ENCODE data around the gene OR51A4. TPM values are rescaled to one million over a fixed set of nuclear protein-coding genes. Genes with fewer than 3 reads are reported as not detected.

The OR51A4 gene, protein sequence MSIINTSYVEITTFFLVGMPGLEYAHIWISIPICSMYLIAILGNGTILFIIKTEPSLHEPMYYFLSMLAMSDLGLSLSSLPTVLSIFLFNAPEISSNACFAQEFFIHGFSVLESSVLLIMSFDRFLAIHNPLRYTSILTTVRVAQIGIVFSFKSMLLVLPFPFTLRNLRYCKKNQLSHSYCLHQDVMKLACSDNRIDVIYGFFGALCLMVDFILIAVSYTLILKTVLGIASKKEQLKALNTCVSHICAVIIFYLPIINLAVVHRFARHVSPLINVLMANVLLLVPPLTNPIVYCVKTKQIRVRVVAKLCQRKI
- total RNA-seq (not detected), polyA plus RNA-seq (not detected), total RNA-seq (not detected)

DNA sequence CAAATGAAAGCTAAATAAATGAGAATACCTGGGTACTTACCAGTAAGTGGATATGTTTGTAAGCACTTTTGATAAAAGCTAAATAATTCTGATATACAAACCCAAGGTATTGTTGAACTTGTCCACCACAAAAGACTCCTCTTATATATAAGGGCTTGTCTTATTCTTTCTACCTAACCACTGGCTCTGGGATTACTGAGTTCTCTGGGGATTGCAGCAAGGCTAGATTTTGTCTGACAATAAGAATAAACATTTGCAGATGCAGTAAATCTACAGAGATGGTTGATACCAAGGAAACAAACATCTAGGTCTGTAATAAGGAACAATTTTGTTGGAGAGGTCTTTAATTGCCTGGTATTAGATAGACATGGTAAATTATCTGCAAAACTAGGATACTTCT is at the start of gene OR51A4:
OR51A4 (minus strand) TSS at position 101 of the 400 bp plus-strand sequence. CDS start 505 bp downstream, outside the sequence.
- POLR2A ChIA-PET: no interaction called here
- Histone ChIP-seq H3K4me1 (ENCODE audit: control insufficient read depth in 2 of 2, insufficient read depth in 2 of 2, low read length in 2 of 2) (no peaks in the 10 kb centered on the region), H3K27ac (ENCODE audit: low read depth, low read length) (no peak within 1 kb of the TSS), H3K9me3 (ENCODE audit: control insufficient read depth in 2 of 3, low read length in 3 of 3) (no peaks in the 10 kb centered on the region), H3K4me3 (ENCODE audit: low read length) (no peak within 1 kb of the TSS), H3K27me3 (ENCODE audit: control insufficient read depth in 2 of 2, insufficient read depth in 2 of 2, low read length in 2 of 2) (no peaks in the 10 kb centered on the region), H3K36me3 (ENCODE audit: control insufficient read depth in 2 of 3, insufficient read depth in 3 of 3, low read length in 3 of 3) (no peaks in the 10 kb centered on the region)
- ATAC-seq (no peak), DNase-seq (no peak)
- H3K27ac Mint-ChIP-seq: no peak within 1 kb of the TSS
- no peaks in the 10 kb centered on the region for H3K36me3 Mint-ChIP-seq
- H3K4me1 Mint-ChIP-seq: no peaks in the 10 kb centered on the region
- CTCF ChIA-PET: no interaction called here
- H3K4me3 Mint-ChIP-seq: no peak within 1 kb of the TSS
- intact Hi-C loops (cut with micrococcal nuclease): no loop called here
- H3K9me3 Mint-ChIP-seq: peaks cover 0 to 2% (median 0%) of the 10 kb centered on the region in 11 donors
- peaks cover 0 to 15% (median 4%) of the 10 kb centered on the region in 5 donors for H3K27me3 Mint-ChIP-seq

DNA sequence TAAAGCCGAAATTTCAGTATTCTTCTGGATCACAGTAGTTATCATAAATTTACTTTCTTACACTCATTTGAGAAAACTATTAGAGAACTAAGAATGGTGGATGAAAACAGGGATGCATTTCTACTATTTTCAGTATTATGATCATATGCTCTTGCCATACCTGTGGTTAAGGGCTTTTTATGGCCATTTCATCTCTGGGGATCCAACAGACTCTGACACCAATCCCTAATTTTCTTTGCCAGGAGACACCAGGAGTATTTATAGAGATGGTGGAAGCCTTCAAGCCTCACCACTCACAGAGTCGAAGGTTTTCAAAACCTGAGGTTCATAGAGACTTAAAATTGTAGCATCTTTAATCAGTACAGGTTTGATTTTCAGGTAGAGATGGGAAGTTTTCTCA is 47.1 kb upstream of the OR51A4 start, which contains the start of gene OR51L1:
OR51L1 (plus strand) TSS at position 301 of the 400 bp plus-strand sequence. CDS start 4,132 bp downstream, outside the sequence.
- H3K36me3 ChIP-seq (ENCODE audit: control insufficient read depth in 2 of 3, insufficient read depth in 3 of 3, low read length in 3 of 3): no peaks in the 10 kb centered on the region
- no peaks in the 10 kb centered on the region for H3K27me3 ChIP-seq (ENCODE audit: control insufficient read depth in 2 of 2, insufficient read depth in 2 of 2, low read length in 2 of 2)
- no peak for DNase-seq
- Mint-ChIP-seq H3K4me3 (no peak within 1 kb of the TSS), H3K27ac (no peak within 1 kb of the TSS), H3K4me1 (no peaks in the 10 kb centered on the region), H3K9me3 (no peaks in the 10 kb centered on the region), H3K27me3 (peaks cover 0 to 12% (median 0%) of the 10 kb centered on the region in 5 donors), H3K36me3 (no peaks in the 10 kb centered on the region)
- no peaks in the 10 kb centered on the region for H3K4me1 ChIP-seq (ENCODE audit: control insufficient read depth in 2 of 2, insufficient read depth in 2 of 2, low read length in 2 of 2)
- no peak within 1 kb of the TSS for H3K27ac ChIP-seq (ENCODE audit: low read depth, low read length)
- ChIA-PET POLR2A (no interaction called here), CTCF (no interaction called here)
- H3K9me3 ChIP-seq (ENCODE audit: control insufficient read depth in 2 of 3, low read length in 3 of 3): no peaks in the 10 kb centered on the region
- ATAC-seq: no peak
- no peak within 1 kb of the TSS for H3K4me3 ChIP-seq (ENCODE audit: low read length)
- intact Hi-C loops (cut with micrococcal nuclease): no loop called here

DNA sequence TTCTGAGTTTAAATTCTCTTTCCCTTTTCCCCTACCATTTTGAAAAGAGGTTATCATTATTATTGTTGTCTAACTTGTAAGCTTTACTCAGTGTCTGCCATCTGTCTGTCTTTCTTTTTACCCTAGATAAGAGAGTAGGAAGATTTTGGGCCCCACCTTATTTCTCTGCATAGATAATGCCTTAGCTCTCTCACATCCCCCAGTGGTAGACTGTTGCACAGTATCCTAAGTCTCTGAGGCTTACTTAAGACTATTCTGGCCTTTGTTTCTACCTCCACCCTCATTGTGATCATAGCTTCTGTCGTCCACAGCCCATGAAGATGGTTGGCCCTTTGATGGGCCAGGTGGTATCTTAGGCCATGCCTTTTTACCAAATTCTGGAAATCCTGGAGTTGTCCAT is 43.7 kb upstream of the OR51A4 start:
- no peak overlapping the region for H3K27ac Mint-ChIP-seq
- no peaks in the 10 kb centered on the region for H3K36me3 Mint-ChIP-seq
- H3K4me3 ChIP-seq (ENCODE audit: low read length): no peak overlapping the region
- no peaks in the 10 kb centered on the region for H3K9me3 ChIP-seq (ENCODE audit: control insufficient read depth in 2 of 3, low read length in 3 of 3)
- no peak for ATAC-seq
- no peak for DNase-seq
- H3K4me1 ChIP-seq (ENCODE audit: control insufficient read depth in 2 of 2, insufficient read depth in 2 of 2, low read length in 2 of 2): no peaks in the 10 kb centered on the region
- no peaks in the 10 kb centered on the region for H3K27me3 ChIP-seq (ENCODE audit: control insufficient read depth in 2 of 2, insufficient read depth in 2 of 2, low read length in 2 of 2)
- CTCF ChIA-PET: no interaction called here
- H3K27me3 Mint-ChIP-seq: peaks cover 0 to 15% (median 0%) of the 10 kb centered on the region in 5 donors
- intact Hi-C loops (cut with micrococcal nuclease): no loop called here
- H3K4me1 Mint-ChIP-seq: no peaks in the 10 kb centered on the region
- no peak overlapping the region for H3K27ac ChIP-seq (ENCODE audit: low read depth, low read length)
- POLR2A ChIA-PET: no interaction called here
- no peaks in the 10 kb centered on the region for H3K36me3 ChIP-seq (ENCODE audit: control insufficient read depth in 2 of 3, insufficient read depth in 3 of 3, low read length in 3 of 3)
- peaks cover 0 to 2% (median 0%) of the 10 kb centered on the region in 11 donors for H3K9me3 Mint-ChIP-seq
- no peak overlapping the region for H3K4me3 Mint-ChIP-seq

DNA sequence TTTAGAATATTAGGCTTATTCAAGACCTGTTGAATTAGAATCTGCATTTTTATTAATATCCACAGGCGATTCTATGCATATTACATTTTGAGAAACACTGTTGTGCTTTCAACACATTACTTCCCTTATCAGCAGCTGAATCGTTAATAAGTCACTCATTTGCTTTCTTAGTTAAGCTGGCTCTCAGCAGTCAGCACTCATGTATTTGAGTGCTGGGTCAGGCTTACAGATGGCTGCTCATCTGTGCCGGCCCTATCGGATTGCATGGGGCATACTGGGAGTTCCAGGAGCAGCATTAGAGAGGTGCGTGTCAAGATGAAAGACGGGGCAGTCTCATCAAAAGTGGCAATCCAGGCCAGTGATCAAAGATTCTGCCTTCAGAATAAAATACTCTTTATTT is 36.4 kb upstream of the OR51A4 start:
- Mint-ChIP-seq H3K36me3 (no peaks in the 10 kb centered on the region), H3K4me1 (no peaks in the 10 kb centered on the region), H3K27ac (no peak overlapping the region), H3K27me3 (peaks cover 0 to 5% (median 0%) of the 10 kb centered on the region in 5 donors), H3K4me3 (no peak overlapping the region), H3K9me3 (peaks cover 0 to 2% (median 0%) of the 10 kb centered on the region in 11 donors)
- Histone ChIP-seq H3K9me3 (ENCODE audit: control insufficient read depth in 2 of 3, low read length in 3 of 3) (no peaks in the 10 kb centered on the region), H3K4me1 (ENCODE audit: control insufficient read depth in 2 of 2, insufficient read depth in 2 of 2, low read length in 2 of 2) (no peaks in the 10 kb centered on the region), H3K27ac (ENCODE audit: low read depth, low read length) (no peak overlapping the region), H3K36me3 (ENCODE audit: control insufficient read depth in 2 of 3, insufficient read depth in 3 of 3, low read length in 3 of 3) (no peaks in the 10 kb centered on the region), H3K27me3 (ENCODE audit: control insufficient read depth in 2 of 2, insufficient read depth in 2 of 2, low read length in 2 of 2) (no peaks in the 10 kb centered on the region), H3K4me3 (ENCODE audit: low read length) (no peak overlapping the region)
- intact Hi-C loops (cut with micrococcal nuclease): no loop called here
- no peak for DNase-seq
- CTCF ChIA-PET: no interaction called here
- ATAC-seq: no peak
- POLR2A ChIA-PET: no interaction called here

DNA sequence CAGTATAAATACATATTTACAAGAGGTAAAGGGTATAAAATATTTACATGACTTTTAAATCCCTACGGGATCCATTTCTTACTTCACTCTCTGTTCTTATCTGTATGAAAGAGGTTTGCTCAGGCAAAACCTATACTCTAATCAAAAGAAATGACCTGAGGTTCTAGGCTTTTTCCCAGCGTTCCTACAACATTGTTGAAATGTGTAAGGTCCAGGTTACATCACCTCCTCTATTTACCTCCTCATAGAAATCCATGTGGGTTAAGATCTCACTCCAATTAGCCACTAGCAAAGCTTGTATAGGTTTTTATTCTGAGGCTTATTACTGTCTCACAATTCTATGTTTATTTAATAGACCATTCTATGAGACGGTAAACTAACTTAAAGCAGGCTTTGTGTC is 35.3 kb upstream of the OR51A4 start:
- no peaks in the 10 kb centered on the region for H3K4me1 Mint-ChIP-seq
- H3K36me3 Mint-ChIP-seq: no peaks in the 10 kb centered on the region
- Histone ChIP-seq H3K9me3 (ENCODE audit: control insufficient read depth in 2 of 3, low read length in 3 of 3) (no peaks in the 10 kb centered on the region), H3K27me3 (ENCODE audit: control insufficient read depth in 2 of 2, insufficient read depth in 2 of 2, low read length in 2 of 2) (no peaks in the 10 kb centered on the region), H3K4me1 (ENCODE audit: control insufficient read depth in 2 of 2, insufficient read depth in 2 of 2, low read length in 2 of 2) (no peaks in the 10 kb centered on the region), H3K27ac (ENCODE audit: low read depth, low read length) (no peak overlapping the region), H3K36me3 (ENCODE audit: control insufficient read depth in 2 of 3, insufficient read depth in 3 of 3, low read length in 3 of 3) (no peaks in the 10 kb centered on the region), H3K4me3 (ENCODE audit: low read length) (no peak overlapping the region)
- ChIA-PET CTCF (no interaction called here), POLR2A (no interaction called here)
- H3K9me3 Mint-ChIP-seq: peaks cover 0 to 5% (median 3%) of the 10 kb centered on the region in 11 donors
- intact Hi-C loops (cut with micrococcal nuclease): no loop called here
- H3K27ac Mint-ChIP-seq: no peak overlapping the region
- no peak overlapping the region for H3K4me3 Mint-ChIP-seq
- no peak for ATAC-seq
- H3K27me3 Mint-ChIP-seq: peaks cover 0 to 5% (median 1%) of the 10 kb centered on the region in 5 donors
- no peak for DNase-seq

DNA sequence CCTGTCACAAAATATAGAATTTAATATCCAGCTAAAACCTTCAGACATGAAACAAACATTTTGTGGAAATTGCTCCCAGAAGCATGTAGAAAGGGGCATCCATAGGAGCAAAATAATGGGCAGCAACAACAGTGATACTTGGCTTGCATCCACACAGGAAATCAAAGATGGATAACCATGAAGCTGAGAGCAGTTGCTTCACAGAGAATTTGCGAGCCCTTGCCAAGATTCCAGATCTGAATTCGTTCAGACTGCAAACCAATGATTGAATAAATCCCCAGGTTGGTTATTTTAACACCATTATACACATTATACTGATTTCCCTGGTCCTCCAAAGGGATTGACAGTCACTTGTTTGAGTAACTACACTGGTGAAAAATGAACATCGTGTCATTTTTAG is 31.6 kb upstream of the OR51A4 start:
- POLR2A ChIA-PET: no interaction called here
- H3K27me3 Mint-ChIP-seq: peaks cover 0 to 5% (median 0%) of the 10 kb centered on the region in 5 donors
- H3K36me3 Mint-ChIP-seq: no peaks in the 10 kb centered on the region
- no peaks in the 10 kb centered on the region for H3K27me3 ChIP-seq (ENCODE audit: control insufficient read depth in 2 of 2, insufficient read depth in 2 of 2, low read length in 2 of 2)
- DNase-seq: no peak
- ATAC-seq: no peak
- H3K9me3 Mint-ChIP-seq: peaks cover 0 to 5% (median 3%) of the 10 kb centered on the region in 11 donors
- no peaks in the 10 kb centered on the region for H3K36me3 ChIP-seq (ENCODE audit: control insufficient read depth in 2 of 3, insufficient read depth in 3 of 3, low read length in 3 of 3)
- no peaks in the 10 kb centered on the region for H3K4me1 Mint-ChIP-seq
- H3K4me1 ChIP-seq (ENCODE audit: control insufficient read depth in 2 of 2, insufficient read depth in 2 of 2, low read length in 2 of 2): no peaks in the 10 kb centered on the region
- H3K27ac Mint-ChIP-seq: no peak overlapping the region
- H3K9me3 ChIP-seq (ENCODE audit: control insufficient read depth in 2 of 3, low read length in 3 of 3): no peaks in the 10 kb centered on the region
- CTCF ChIA-PET: no interaction called here
- H3K4me3 ChIP-seq (ENCODE audit: low read length): no peak overlapping the region
- intact Hi-C loops (cut with micrococcal nuclease): no loop called here
- H3K27ac ChIP-seq (ENCODE audit: low read depth, low read length): no peak overlapping the region
- no peak overlapping the region for H3K4me3 Mint-ChIP-seq

DNA sequence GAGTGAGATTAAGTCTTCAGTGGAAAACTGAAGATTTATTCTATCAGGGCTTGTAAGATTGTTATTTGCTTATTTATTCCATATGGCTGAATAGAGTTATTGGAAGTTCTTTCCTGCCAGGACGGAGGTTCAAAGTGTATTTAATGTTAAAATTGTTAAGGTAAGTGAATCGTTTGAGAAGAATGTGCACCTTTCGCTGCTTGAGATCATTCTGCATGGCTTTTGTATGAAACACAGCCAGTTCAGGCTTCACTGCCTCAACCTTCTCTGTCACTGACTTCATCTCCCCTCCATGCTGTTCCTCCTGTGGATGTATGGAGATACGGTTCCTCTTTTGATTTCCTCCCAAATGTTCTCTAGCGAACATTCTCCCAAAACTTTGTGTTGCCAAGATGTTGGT is 28.0 kb upstream of the OR51A4 start:
- Mint-ChIP-seq H3K4me1 (no peaks in the 10 kb centered on the region), H3K9me3 (peaks cover 0 to 5% (median 3%) of the 10 kb centered on the region in 11 donors), H3K4me3 (no peak overlapping the region), H3K36me3 (no peaks in the 10 kb centered on the region), H3K27me3 (peaks cover 0 to 5% (median 0%) of the 10 kb centered on the region in 5 donors), H3K27ac (no peak overlapping the region)
- Histone ChIP-seq H3K27me3 (ENCODE audit: control insufficient read depth in 2 of 2, insufficient read depth in 2 of 2, low read length in 2 of 2) (no peaks in the 10 kb centered on the region), H3K4me3 (ENCODE audit: low read length) (no peak overlapping the region), H3K27ac (ENCODE audit: low read depth, low read length) (no peak overlapping the region), H3K4me1 (ENCODE audit: control insufficient read depth in 2 of 2, insufficient read depth in 2 of 2, low read length in 2 of 2) (no peaks in the 10 kb centered on the region), H3K36me3 (ENCODE audit: control insufficient read depth in 2 of 3, insufficient read depth in 3 of 3, low read length in 3 of 3) (no peaks in the 10 kb centered on the region), H3K9me3 (ENCODE audit: control insufficient read depth in 2 of 3, low read length in 3 of 3) (no peaks in the 10 kb centered on the region)
- CTCF ChIA-PET: no interaction called here
- intact Hi-C loops (cut with micrococcal nuclease): no loop called here
- DNase-seq (no peak), ATAC-seq (no peak)
- POLR2A ChIA-PET: no interaction called here

Measured in naive thymus-derived CD4-positive, alpha-beta T cell (primary cell).